Karpas-422 (cell line): ENCODE measurements around the gene TMEM117. TPM values are rescaled to one million over a fixed set of nuclear protein-coding genes. Genes with fewer than 3 reads are reported as not detected.

Experiments used
- DNase-seq: peaks from one replicate; pipeline ENCODE4 v3.0.0-alpha.2; 2015
- H2AFZ ChIP-seq: fragments of 200-600 bp; sonication (generic); 2 replicates; pipeline ENCODE4 v1.6.1; 2014; ENCODE audit warnings: antibody characterized with exemption, low read length, mixed read lengths
- H3K27ac ChIP-seq: fragments of 200-600 bp; sonication (generic); 2 replicates; pipeline ENCODE4 v1.5.1; 2014; ENCODE audit warnings: mild to moderate bottlenecking, low read length, moderate library complexity
- H3K27me3 ChIP-seq: fragments of 200-600 bp; sonication (generic); 2 replicates; pipeline ENCODE4 v1.6.1; 2014; ENCODE audit warnings: low read length, mixed read lengths
- H3K36me3 ChIP-seq: fragments of 200-600 bp; sonication (generic); 2 replicates; pipeline ENCODE4 v1.6.1; 2014; ENCODE audit warnings: low read length, mixed read lengths; ENCODE audit not compliant: insufficient read depth
- H3K4me1 ChIP-seq: fragments of 200-600 bp; sonication (generic); 2 replicates; pipeline ENCODE4 v1.6.1; 2014; ENCODE audit warnings: mild to moderate bottlenecking, low read length, mixed read lengths
- H3K4me2 ChIP-seq: fragments of 200-600 bp; sonication (generic); 2 replicates; pipeline ENCODE4 v1.6.1; 2014; ENCODE audit warnings: low read length, low read depth, mild to moderate bottlenecking; ENCODE audit not compliant: poor library complexity, severe bottlenecking
- H3K4me3 ChIP-seq: fragments of 200-600 bp; sonication (generic); 2 replicates; pipeline ENCODE4 v1.5.1; 2014; ENCODE audit warnings: mild to moderate bottlenecking, antibody characterized with exemption, low read length, mixed read lengths
- H3K79me2 ChIP-seq: fragments of 200-600 bp; sonication (generic); 2 replicates; pipeline ENCODE4 v1.6.1; 2014; ENCODE audit warnings: mild to moderate bottlenecking, low read length, mixed read lengths
- H3K9ac ChIP-seq: fragments of 200-600 bp; sonication (generic); 2 replicates; pipeline ENCODE4 v1.6.0; 2014; ENCODE audit warnings: low read length
- H3K9me2 ChIP-seq: fragments of 200-600 bp; sonication (generic), shearing (Covaris generic); replicated peaks from 2 replicates; pipeline ENCODE4 v1.6.0; 2014; ENCODE audit warnings: mild to moderate bottlenecking, low read length, moderate library complexity; ENCODE audit not compliant: insufficient read depth
- H3K9me3 ChIP-seq: fragments of 300-700, 200-600 bp; sonication (generic); 2 replicates; pipeline ENCODE4 v1.6.1; 2014; ENCODE audit warnings: low read length, mixed read lengths
- H4K20me1 ChIP-seq: fragments of 200-600 bp; sonication (generic); 2 replicates; pipeline ENCODE4 v1.6.1; 2014; ENCODE audit warnings: mild to moderate bottlenecking, antibody characterized with exemption, low read length, low read depth; ENCODE audit not compliant: insufficient read depth
- total RNA-seq: library from RNA; depleted of rRNA; stranded (reverse); fragments of >200 nt; shearing (Covaris generic); gene quantifications from 2 replicates; pipeline ENCODE4 v1.2.3, GENCODE V29; 2014; ENCODE audit warnings: low replicate concordance

The TMEM117 gene
- total RNA-seq, 1 experiment from 2014 or later = 13.3 TPM

- no peaks in the 10 kb centered on the region for H3K4me1 ChIP-seq
- no peak overlapping the region for H3K9ac ChIP-seq
- no peak overlapping the region for H3K4me2 ChIP-seq
- DNase-seq = no peak
- H3K27ac ChIP-seq = no peak overlapping the region
- no peaks in the 10 kb centered on the region for H3K27me3 ChIP-seq
- H4K20me1 ChIP-seq = no peaks in the 10 kb centered on the region
- H3K4me3 ChIP-seq = no peak overlapping the region
- H3K36me3 ChIP-seq = no peaks in the 10 kb centered on the region
- no peaks in the 10 kb centered on the region for H3K9me3 ChIP-seq
- no peaks in the 10 kb centered on the region for H3K79me2 ChIP-seq
- H2AFZ ChIP-seq = no peak overlapping the region
- no peaks in the 10 kb centered on the region for H3K9me2 ChIP-seq
Measured at GRCh38 chr12:44217146-44217883, 381.4 kb downstream of the TMEM117 start.

- Histone ChIP-seq H4K20me1 (no peaks in the 10 kb centered on the region), H3K27me3 (no peaks in the 10 kb centered on the region), H3K79me2 (no peaks in the 10 kb centered on the region), H2AFZ (no peak overlapping the region), H3K27ac (no peak overlapping the region), H3K9me3 (no peaks in the 10 kb centered on the region), H3K4me1 (no peaks in the 10 kb centered on the region), H3K4me3 (no peak overlapping the region), H3K36me3 (no peaks in the 10 kb centered on the region), H3K9ac (no peak overlapping the region), H3K9me2 (no peaks in the 10 kb centered on the region), H3K4me2 (no peak overlapping the region)
- no peak for DNase-seq
Measured at GRCh38 chr12:44223736-44224135, 387.9 kb downstream of the TMEM117 start.

- Histone ChIP-seq H3K9me3 (no peaks in the 10 kb centered on the region), H3K27ac (no peak overlapping the region), H4K20me1 (no peaks in the 10 kb centered on the region), H2AFZ (no peak overlapping the region), H3K9me2 (no peaks in the 10 kb centered on the region), H3K4me2 (no peak overlapping the region), H3K27me3 (no peaks in the 10 kb centered on the region), H3K79me2 (no peaks in the 10 kb centered on the region), H3K36me3 (no peaks in the 10 kb centered on the region), H3K9ac (no peak overlapping the region), H3K4me1 (no peaks in the 10 kb centered on the region), H3K4me3 (no peak overlapping the region)
- no peak for DNase-seq
Measured at GRCh38 chr12:44224399-44225148, 388.7 kb downstream of the TMEM117 start.

GRCh38 chr12:44225149-44225510 is 389.2 kb downstream of the TMEM117 start:
- Histone ChIP-seq H2AFZ (no peak overlapping the region), H3K4me1 (no peaks in the 10 kb centered on the region), H3K9me2 (no peaks in the 10 kb centered on the region), H3K27ac (no peak overlapping the region), H3K27me3 (no peaks in the 10 kb centered on the region), H3K4me2 (no peak overlapping the region), H3K9me3 (no peaks in the 10 kb centered on the region), H3K36me3 (no peaks in the 10 kb centered on the region), H3K4me3 (no peak overlapping the region), H3K9ac (no peak overlapping the region), H3K79me2 (no peaks in the 10 kb centered on the region), H4K20me1 (no peaks in the 10 kb centered on the region)
- no peak for DNase-seq

GRCh38 chr12:44227616-44228015 is 391.7 kb downstream of the TMEM117 start:
- no peak overlapping the region for H3K27ac ChIP-seq
- no peak overlapping the region for H3K4me3 ChIP-seq
- H3K79me2 ChIP-seq = no peaks in the 10 kb centered on the region
- no peaks in the 10 kb centered on the region for H3K4me1 ChIP-seq
- H3K4me2 ChIP-seq = no peak overlapping the region
- no peak overlapping the region for H2AFZ ChIP-seq
- no peaks in the 10 kb centered on the region for H3K27me3 ChIP-seq
- no peaks in the 10 kb centered on the region for H3K9me3 ChIP-seq
- H3K9ac ChIP-seq = no peak overlapping the region
- H4K20me1 ChIP-seq = no peaks in the 10 kb centered on the region
- DNase-seq = no peak
- no peaks in the 10 kb centered on the region for H3K36me3 ChIP-seq
- no peaks in the 10 kb centered on the region for H3K9me2 ChIP-seq

- H3K27ac ChIP-seq = no peak overlapping the region
- H3K4me3 ChIP-seq = no peak overlapping the region
- no peak overlapping the region for H3K4me2 ChIP-seq
- H3K4me1 ChIP-seq = no peaks in the 10 kb centered on the region
- DNase-seq = no peak
- H3K9me3 ChIP-seq = no peaks in the 10 kb centered on the region
- no peak overlapping the region for H2AFZ ChIP-seq
- H3K36me3 ChIP-seq = no peaks in the 10 kb centered on the region
- H4K20me1 ChIP-seq = no peaks in the 10 kb centered on the region
- H3K9me2 ChIP-seq = no peaks in the 10 kb centered on the region
- no peaks in the 10 kb centered on the region for H3K79me2 ChIP-seq
- no peak overlapping the region for H3K9ac ChIP-seq
- H3K27me3 ChIP-seq = no peaks in the 10 kb centered on the region
Measured at GRCh38 chr12:44229846-44230245, 394.0 kb downstream of the TMEM117 start.

- no peaks in the 10 kb centered on the region for H3K36me3 ChIP-seq
- H3K27me3 ChIP-seq = no peaks in the 10 kb centered on the region
- no peaks in the 10 kb centered on the region for H3K9me2 ChIP-seq
- H2AFZ ChIP-seq = no peak overlapping the region
- H3K79me2 ChIP-seq = no peaks in the 10 kb centered on the region
- H3K9me3 ChIP-seq = no peaks in the 10 kb centered on the region
- no peak overlapping the region for H3K27ac ChIP-seq
- no peak overlapping the region for H3K4me3 ChIP-seq
- no peak for DNase-seq
- no peak overlapping the region for H3K9ac ChIP-seq
- no peaks in the 10 kb centered on the region for H4K20me1 ChIP-seq
- no peaks in the 10 kb centered on the region for H3K4me1 ChIP-seq
- H3K4me2 ChIP-seq = no peak overlapping the region
Measured at GRCh38 chr12:44235674-44236073, 399.8 kb downstream of the TMEM117 start.

- Histone ChIP-seq H3K9me2 (no peaks in the 10 kb centered on the region), H3K9ac (no peak overlapping the region), H3K4me1 (peaks cover 8% of the 10 kb centered on the region), H3K9me3 (no peaks in the 10 kb centered on the region), H3K79me2 (no peaks in the 10 kb centered on the region), H3K27ac (no peak overlapping the region), H3K4me2 (no peak overlapping the region), H2AFZ (no peak overlapping the region), H4K20me1 (no peaks in the 10 kb centered on the region), H3K36me3 (no peaks in the 10 kb centered on the region), H3K4me3 (no peak overlapping the region), H3K27me3 (no peaks in the 10 kb centered on the region)
- DNase-seq = no peak
Measured at GRCh38 chr12:44240186-44240585, 404.3 kb downstream of the TMEM117 start.
